HG03135 (cell line): Measurements from ENCODE around the gene HSDL1.

Experiments used
- ATAC-seq: cut with Tn5 transposase; IDR thresholded peaks from one replicate; pipeline ENCODE4 v1.9.1; 2021; ENCODE audit warnings: mild to moderate bottlenecking, moderate library complexity; ENCODE audit not compliant: unreplicated experiment

The HSDL1 gene

GRCh38 chr16:84110527-84110926 is 34.5 kb downstream of the HSDL1 start:
- no peak for ATAC-seq

- ATAC-seq, result no peak
These were observed 35.2 kb downstream of the HSDL1 start for GRCh38 chr16:84109598-84110335.

- no peak for ATAC-seq
These were observed 37.1 kb downstream of the HSDL1 start for GRCh38 chr16:84107921-84108320.

- no peak for ATAC-seq
These were observed 38.8 kb downstream of the HSDL1 start for GRCh38 chr16:84105948-84106740.

- no peak for ATAC-seq
These were observed 39.6 kb downstream of the HSDL1 start for GRCh38 chr16:84105301-84105815.

GRCh38 chr16:84104231-84104630 is 40.7 kb downstream of the HSDL1 start:
- no peak for ATAC-seq

GRCh38 chr16:84103678-84104077 is 41.3 kb downstream of the HSDL1 start:
- no peak for ATAC-seq

GRCh38 chr16:84098939-84099338 is 46.0 kb downstream of the HSDL1 start:
- ATAC-seq, result no peak

GRCh38 chr16:84096447-84097005 is 48.5 kb downstream of the HSDL1 start:
- no peak for ATAC-seq

- no peak for ATAC-seq
These were observed 49.5 kb downstream of the HSDL1 start for GRCh38 chr16:84095466-84095865.

- no peak for ATAC-seq
These were observed 51.1 kb downstream of the HSDL1 start for GRCh38 chr16:84093879-84094270.

- no peak for ATAC-seq
These were observed 51.7 kb downstream of the HSDL1 start for GRCh38 chr16:84093120-84093878.

- no peak for ATAC-seq
These were observed 53.5 kb downstream of the HSDL1 start for GRCh38 chr16:84091460-84091859.

- no peak for ATAC-seq
These were observed 54.8 kb downstream of the HSDL1 start for GRCh38 chr16:84090211-84090610.

GRCh38 chr16:84088695-84089395 is 56.1 kb downstream of the HSDL1 start:
- peak; percentile 90 for ATAC-seq

- ATAC-seq, result no peak
These were observed 57.4 kb downstream of the HSDL1 start for GRCh38 chr16:84087466-84088151.

GRCh38 chr16:84087001-84087400 is 58.0 kb downstream of the HSDL1 start:
- ATAC-seq, result no peak

GRCh38 chr16:84086341-84086740 is 58.6 kb downstream of the HSDL1 start:
- no peak for ATAC-seq

GRCh38 chr16:84085773-84086172 is 59.2 kb downstream of the HSDL1 start:
- no peak for ATAC-seq

- no peak for ATAC-seq
These were observed 59.7 kb downstream of the HSDL1 start for GRCh38 chr16:84085271-84085667.
